GM10847 (cell line): Measurements from ENCODE around the gene CCDC9B.

Experiments used
- POLR2A ChIP-seq: IDR thresholded peaks from 2 replicates; pipeline ENCODE4 v1.6.1; 2011; ENCODE audit not compliant: insufficient read length; ENCODE audit errors: extremely low read depth

Gene CCDC9B

GRCh38 chr15:40342416-40343320 is 1.9 kb upstream of the CCDC9B start:
- no peak for TF ChIP-seq POLR2A

- no peak for TF ChIP-seq POLR2A
Observed at GRCh38 chr15:40340038-40340739, 550 bp downstream of the CCDC9B start.

GRCh38 chr15:40339621-40339945 is 1.2 kb downstream of the CCDC9B start:
- TF ChIP-seq POLR2A = no peak

- no peak for TF ChIP-seq POLR2A
Observed at GRCh38 chr15:40338921-40339620, 1.7 kb downstream of the CCDC9B start.

GRCh38 chr15:40338041-40338657 is 2.6 kb downstream of the CCDC9B start:
- TF ChIP-seq POLR2A = no peak

- TF ChIP-seq POLR2A = no peak
Observed at GRCh38 chr15:40337597-40337996, 3.1 kb downstream of the CCDC9B start.

- TF ChIP-seq POLR2A = no peak
Observed at GRCh38 chr15:40336744-40337122, 4.0 kb downstream of the CCDC9B start.

- no peak for TF ChIP-seq POLR2A
Observed at GRCh38 chr15:40335938-40336743, 4.6 kb downstream of the CCDC9B start.

- TF ChIP-seq POLR2A = no peak
Observed at GRCh38 chr15:40334941-40335795, 5.6 kb downstream of the CCDC9B start.

- no peak for TF ChIP-seq POLR2A
Observed at GRCh38 chr15:40334541-40334940, 6.2 kb downstream of the CCDC9B start.

- TF ChIP-seq POLR2A = no peak
Observed at GRCh38 chr15:40333922-40334492, 6.7 kb downstream of the CCDC9B start.

GRCh38 chr15:40332113-40332781 is 8.5 kb downstream of the CCDC9B start:
- TF ChIP-seq POLR2A = no peak

- TF ChIP-seq POLR2A = no peak
Observed at GRCh38 chr15:40331637-40332036, 9.1 kb downstream of the CCDC9B start.
